GDM1 (cell line): ENCODE results near the gene SDHB.

Experiments
- DNase-seq: peaks from one replicate; lab custom pipeline; 2025; lab: John Stamatoyannopoulos, UW

The SDHB gene

DNA sequence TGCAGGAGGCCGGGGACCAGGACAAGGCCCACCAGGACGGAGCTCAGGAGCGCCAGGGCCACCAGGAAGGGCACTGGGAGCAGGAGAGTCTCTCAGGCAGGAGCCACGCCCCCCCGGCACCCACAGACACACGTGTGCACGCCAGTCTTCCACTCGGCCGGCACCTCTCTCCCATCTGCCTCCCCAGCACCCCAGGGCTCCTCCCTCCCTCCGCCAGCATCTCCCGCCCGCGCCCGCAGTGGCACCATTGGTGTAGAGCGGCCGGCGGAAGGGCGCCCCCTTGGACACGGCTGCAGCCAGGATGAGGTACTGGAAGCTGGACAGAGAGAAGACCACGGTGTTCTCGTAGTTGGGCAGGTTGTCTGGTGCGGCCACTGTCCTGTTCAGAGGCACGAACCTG, 67.3 kb downstream of the SDHB start:
- no peak for DNase-seq

- no peak for DNase-seq
These were observed 67.7 kb downstream of the SDHB start for GRCh38 chr1:16986113-16986512.

DNA sequence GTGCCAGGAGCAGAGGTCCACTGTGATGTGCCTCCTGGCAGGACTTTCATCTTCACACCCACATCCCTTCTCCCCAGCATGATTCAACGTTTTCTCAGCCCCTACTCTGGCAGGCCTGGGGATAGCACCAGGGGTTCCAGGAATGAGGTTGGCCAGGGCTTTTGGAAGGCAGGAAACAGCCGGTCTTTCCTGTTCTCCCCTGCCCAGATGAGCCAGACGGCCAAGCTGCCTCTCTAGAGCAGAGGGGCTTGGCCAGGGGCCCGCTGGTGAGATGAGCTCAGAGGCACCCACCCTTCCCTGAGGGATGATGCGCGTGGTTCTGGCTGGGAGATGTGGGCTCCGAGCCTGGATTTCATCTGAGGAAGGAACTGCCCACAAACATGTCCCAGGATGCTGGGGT, 69.1 kb downstream of the SDHB start:
- no peak for DNase-seq

DNA sequence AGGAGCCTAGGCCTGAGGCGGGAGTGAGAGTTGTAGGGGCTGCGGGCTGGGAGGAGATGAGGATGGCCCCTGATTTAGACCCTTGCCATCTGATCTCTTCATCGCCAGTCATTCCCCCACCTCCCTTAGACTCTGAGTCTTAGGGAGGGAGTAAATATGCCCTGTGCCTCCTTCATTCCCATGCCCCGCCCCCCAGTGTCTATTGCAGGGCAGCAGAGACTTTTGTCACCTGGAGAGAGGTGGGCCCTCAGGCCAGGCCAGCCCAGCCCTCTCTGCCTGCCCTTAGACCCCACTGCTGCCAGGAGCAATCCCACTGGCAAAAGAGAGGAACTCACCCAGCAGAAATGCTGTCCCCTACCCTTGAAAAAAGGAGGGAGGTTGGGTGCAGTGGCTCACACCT, 70.2 kb downstream of the SDHB start:
- DNase-seq = no peak

DNA sequence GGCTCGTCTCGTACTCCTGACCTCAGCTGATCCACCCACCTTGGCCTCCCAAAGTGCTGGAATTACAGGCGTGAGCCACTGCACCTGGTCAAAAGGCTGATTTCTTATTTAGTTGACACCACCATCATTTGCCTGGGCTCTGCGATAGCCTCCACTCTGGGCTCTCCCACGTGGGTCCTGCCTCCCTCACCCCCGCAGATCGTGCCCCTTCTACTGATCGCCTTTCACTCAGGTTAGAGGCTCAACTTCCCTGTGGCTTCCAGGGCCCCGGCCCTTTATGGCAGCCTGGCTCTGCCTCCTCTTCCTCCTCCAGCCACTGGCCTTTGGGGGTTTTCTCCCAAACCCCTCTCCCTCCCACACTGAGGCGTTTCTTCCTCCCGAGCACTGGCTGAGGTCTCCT, 70.9 kb downstream of the SDHB start:
- no peak for DNase-seq

GRCh38 chr1:16981269-16981849, 72.5 kb downstream of the SDHB start:
- DNase-seq = no peak

DNA sequence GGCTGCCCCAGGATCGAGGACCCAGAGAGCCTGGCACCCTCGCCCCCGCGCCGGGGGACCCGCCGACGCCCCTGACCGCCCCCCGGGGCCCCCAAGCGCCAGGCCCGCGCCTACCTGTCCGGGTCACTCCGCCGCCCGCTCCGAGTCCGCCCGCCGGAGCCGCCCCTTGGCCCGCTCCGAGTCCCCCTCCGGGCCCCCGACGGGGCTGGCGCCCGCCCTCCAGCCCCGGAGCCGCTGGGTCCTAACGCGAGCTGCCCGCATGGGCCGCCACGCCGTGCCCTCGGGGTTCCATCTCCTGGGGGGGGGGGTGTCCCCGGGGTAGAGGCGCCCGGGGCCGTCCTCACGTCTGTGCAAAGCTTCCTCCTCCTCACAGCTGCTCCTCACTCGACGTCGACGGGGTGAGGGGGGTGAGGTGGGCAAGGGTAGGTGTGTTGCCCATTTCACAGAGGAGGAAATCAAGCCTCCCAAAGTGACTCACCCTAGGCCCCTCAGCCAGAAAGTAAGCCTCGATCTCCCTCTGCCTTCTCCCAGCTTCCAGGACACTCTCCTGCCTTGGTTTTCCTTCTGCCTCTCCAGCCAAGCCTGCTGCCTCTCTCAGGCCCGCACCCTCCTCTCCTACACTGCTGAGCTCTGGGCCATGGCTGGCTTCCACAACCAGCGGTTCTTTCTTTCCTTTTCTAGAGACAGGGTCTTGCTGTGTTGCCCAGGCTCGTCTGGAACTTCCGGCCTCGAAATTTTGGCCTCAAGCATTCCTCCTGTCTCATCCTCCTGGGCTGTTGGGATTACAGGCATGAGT, 73.2 kb downstream of the SDHB start, which contains the start of gene MFAP2:
Gene MFAP2, minus strand, starts transcription at position 148 of the 796 bp plus-strand sequence. CDS start 2,347 bp downstream, outside the sequence.
- no peak for DNase-seq

- DNase-seq = no peak
These were observed 74.1 kb downstream of the SDHB start for GRCh38 chr1:16979475-16980327.

- DNase-seq = no peak
These were observed 75.0 kb downstream of the SDHB start for GRCh38 chr1:16978567-16979474.

- no peak for DNase-seq
These were observed 75.7 kb downstream of the SDHB start for GRCh38 chr1:16978139-16978538.

- DNase-seq = no peak
These were observed 76.5 kb downstream of the SDHB start for GRCh38 chr1:16977377-16977776.

GRCh38 chr1:16976966-16977365, 76.9 kb downstream of the SDHB start:
- DNase-seq = no peak

DNA sequence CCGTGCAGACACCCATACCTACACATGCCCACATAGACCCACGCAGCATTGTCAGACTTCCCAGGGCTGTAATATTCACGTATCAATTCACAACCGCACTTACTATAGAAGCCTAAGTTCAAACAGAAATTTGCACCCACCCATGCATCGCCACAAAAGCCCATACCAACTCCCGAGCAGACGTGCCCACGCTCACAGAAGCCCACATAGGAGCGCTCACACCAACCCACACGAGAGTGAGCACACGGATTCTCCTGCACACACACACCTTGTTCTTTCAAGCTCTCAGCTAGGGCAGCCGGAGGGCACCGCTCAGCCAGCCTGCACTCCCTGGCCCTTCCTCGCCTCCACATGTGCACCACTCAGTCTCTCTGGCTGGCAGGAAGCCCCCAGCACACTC, 78.0 kb downstream of the SDHB start:
- DNase-seq = no peak

DNA sequence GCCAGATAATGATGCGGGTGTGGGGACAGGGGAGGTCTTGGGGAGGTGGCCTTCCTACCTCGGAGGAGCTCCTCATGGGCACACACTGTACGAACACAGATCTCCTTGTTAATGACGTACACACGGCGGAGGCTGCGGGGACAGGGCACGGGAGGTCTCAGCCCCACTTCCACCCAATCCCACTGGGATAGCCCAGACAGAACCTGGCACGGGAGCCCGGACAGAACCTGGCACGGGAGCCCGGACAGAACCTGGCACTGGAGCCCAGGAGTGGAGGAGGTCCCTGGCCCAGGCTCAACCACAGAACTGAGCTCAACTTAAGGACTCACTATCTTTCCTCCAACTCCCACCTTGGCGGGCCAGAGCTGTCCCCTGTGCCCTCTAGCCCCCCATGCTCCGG, 78.6 kb downstream of the SDHB start:
- no peak for DNase-seq

- DNase-seq = no peak
These were observed 80.6 kb downstream of the SDHB start for GRCh38 chr1:16973215-16973614.

- DNase-seq = no peak
These were observed 81.5 kb downstream of the SDHB start for GRCh38 chr1:16972189-16972895.

- DNase-seq = no peak
These were observed 82.3 kb downstream of the SDHB start for GRCh38 chr1:16971341-16972188.

DNA sequence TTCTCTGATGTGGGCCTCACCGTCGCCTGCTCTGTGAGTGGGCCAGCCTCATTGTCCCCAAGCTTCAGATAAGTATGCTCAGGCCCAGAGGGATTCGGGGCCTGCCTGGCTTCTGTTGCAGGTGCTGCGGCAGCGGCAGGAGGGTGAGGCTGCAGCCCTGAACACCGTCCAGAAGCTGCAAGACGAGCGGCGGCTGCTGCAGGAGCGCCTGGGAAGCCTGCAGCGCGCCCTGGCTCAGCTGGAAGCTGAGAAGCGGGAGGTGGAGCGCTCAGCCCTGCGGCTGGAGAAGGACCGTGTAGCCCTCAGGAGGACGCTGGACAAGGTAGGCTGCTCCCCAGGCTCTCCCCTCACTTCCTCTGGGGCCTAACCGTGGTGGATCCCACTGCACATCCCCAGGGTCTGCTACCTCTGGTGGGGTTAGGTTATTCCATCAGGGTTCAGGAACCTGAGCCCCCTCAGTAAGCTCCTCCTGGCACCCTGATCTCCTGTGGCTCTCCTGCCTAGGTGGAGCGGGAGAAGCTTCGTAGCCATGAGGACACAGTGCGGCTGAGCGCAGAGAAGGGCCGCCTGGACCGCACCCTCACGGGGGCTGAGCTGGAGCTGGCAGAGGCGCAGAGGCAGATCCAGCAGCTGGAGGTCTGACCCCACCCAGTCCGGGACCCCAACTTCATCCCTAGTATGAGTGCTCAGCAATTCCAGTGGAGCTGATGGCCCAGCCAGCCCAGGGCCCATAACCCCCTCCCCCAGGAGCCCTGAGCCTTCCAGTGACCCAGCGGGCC, 83.5 kb downstream of the SDHB start:
- DNase-seq = no peak

GRCh38 chr1:16969651-16970050, 84.2 kb downstream of the SDHB start:
- DNase-seq = no peak
